Measurements from ENCODE around the gene THEMIS.
"Not testable (repeated sequence)": the region's sequence is repeated elsewhere in the genome, so short reads cannot be mapped to it uniquely, and the experiment has no call there.

Gene THEMIS, protein sequence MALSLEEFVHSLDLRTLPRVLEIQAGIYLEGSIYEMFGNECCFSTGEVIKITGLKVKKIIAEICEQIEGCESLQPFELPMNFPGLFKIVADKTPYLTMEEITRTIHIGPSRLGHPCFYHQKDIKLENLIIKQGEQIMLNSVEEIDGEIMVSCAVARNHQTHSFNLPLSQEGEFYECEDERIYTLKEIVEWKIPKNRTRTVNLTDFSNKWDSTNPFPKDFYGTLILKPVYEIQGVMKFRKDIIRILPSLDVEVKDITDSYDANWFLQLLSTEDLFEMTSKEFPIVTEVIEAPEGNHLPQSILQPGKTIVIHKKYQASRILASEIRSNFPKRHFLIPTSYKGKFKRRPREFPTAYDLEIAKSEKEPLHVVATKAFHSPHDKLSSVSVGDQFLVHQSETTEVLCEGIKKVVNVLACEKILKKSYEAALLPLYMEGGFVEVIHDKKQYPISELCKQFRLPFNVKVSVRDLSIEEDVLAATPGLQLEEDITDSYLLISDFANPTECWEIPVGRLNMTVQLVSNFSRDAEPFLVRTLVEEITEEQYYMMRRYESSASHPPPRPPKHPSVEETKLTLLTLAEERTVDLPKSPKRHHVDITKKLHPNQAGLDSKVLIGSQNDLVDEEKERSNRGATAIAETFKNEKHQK

DNA sequence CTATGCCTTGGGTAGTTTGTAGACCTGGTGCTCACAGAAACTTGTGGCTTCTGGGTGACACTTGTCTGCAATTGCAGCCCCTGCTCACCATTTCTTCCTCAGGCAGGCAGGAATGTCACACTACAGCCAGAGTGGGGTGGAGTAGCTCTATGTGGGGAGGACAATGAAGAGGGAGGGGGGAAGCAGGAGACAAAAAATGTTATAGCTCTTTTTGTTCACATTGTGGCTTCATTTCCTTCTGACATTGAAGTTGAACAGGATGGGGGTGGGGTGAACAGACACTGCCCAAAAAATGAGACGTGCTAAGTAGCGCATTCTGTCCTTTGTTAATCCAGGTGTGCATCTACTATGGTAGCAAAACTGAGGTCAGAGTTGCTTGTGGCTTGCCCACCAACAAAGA lies at the start of gene THEMIS:
TSS of gene THEMIS (minus strand) at position 124 of the 400 bp plus-strand sequence. CDS start 126 bp downstream, outside the sequence.
- no peak for DNase-seq

DNA sequence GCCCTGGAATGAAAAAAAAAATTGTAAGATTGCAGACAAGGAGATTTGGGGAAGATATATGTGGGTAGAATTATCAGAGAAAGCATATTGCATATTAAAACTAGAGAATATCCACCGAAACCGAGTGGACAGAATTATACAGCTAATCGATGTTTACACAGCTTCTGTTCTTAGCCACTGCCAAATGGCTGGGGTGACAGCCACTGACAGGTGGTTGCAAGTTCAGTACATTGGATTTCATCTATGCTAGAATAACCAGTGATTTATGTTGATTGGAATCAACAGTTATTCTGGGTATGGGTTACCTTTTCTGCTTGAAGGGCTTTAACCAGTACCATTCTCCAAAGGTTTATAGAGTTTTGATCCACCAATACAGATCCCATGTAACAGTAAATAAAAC lies 48.4 kb upstream of the THEMIS start:
- no peak for DNase-seq

DNA sequence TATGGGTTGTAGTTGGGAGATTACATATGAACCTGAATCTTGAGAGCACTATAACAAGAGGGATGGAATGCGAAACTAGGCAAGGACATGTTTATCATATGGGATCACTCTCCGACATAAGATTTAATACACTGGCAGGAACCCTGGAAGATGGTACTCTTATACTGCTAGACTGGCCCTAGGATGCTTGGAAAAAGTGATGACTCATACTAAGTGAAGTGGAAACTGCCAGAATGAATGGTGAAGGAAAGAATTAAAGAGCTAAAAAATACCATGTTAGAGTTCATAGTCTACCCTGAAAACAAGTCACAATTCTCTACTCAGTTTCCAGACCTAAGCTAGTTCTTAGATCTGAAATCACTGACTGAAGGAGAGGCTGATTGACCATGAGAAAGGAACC lies 45.5 kb upstream of the THEMIS start:
- DNase-seq = no peak

DNA sequence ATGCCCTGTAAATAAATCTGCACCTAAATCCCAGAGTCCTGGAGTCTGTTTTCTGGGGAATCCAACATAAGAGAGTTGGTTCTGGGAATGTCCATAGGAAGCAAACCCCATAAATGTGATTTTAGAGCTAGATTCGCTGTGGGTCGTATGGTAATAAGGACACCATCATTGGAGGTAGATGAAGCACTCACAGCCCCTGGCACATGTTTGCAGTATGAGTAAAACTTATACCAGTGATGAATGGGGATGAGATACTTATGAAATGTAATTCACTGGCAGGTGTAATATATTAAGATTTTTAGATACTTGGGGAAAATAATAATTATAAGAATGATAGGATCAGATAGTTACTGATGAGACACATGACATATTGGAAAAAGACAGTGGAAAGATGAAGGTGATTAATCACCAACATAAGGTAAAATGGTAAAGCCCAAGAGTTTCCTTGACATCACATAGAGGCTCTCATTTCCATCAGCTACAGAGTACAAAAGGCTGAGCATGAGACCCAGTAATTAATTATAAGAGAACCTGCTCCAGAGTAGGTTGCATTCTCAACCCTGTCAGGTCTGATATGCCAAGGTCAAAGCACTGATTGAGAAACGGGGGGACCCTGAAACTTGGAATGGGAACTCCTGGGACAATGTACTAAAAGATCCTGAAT lies 44.7 kb upstream of the THEMIS start:
- DNase-seq = no peak

DNA sequence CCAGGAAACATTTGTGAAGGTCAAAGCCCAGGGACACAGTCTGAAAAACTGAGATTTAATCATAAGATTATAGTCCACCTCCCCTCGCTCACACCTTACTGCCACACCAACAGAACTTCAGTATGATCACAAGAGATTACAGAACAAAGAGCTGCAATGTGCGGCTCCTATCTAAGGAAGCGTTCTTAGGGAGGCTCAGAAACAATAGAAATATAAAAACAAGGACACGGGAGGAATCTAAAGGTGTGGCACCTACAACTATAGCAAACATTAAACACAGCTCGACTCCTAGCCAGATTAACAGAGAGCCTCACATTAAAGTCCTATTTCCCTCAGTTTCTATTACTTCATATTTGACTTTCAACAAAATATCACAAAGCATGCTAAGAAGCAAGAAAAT lies 40.4 kb upstream of the THEMIS start:
- no peak for DNase-seq

DNA sequence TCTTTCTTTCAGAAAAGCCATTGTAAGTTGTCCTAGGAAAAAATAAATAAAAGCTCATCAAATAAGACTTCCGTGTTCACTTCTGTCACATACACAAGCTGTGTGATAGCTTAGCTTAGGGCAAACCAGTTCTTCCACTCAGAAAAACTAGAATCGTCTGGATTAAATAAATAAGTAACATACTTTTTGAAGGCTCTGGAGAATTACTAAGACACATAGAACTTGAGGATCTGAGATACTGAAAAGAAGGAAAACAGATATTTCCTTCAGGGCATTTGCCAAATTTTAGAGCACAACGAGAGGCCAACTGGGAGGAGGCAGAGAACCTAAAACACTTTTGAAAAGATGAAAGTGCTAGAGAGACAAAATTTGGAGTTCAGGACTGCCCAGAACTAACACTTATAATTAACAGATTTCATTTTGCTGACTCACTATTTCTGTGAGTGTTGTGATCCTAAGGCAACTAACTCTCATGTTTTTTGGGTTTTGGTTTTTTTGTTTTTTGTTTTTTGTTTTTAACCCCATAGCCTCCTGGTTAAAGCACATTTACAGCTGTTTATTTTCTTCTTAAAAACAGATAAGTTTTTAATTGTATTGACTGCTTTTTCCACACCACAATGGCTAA lies 38.7 kb upstream of the THEMIS start:
- no peak for DNase-seq

DNA sequence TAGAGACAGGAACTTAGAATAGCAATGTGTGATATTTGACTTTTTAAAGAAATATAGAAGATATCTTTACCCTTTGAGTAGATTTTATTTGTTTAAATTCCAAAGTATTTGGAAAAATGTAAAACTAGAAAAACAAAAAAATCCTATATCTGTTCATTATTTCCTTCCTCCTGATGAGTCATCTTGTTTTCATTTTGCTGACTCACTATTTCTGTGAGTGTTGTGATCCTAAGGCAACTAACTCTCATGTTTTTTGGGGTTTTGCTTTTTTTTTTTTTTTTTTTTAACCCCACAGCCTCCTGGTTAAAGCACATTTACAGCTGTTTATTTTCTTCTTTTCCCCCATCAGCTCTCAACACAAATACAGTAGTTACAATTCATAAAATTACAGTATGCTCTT lies 37.8 kb upstream of the THEMIS start:
- DNase-seq = no peak

DNA sequence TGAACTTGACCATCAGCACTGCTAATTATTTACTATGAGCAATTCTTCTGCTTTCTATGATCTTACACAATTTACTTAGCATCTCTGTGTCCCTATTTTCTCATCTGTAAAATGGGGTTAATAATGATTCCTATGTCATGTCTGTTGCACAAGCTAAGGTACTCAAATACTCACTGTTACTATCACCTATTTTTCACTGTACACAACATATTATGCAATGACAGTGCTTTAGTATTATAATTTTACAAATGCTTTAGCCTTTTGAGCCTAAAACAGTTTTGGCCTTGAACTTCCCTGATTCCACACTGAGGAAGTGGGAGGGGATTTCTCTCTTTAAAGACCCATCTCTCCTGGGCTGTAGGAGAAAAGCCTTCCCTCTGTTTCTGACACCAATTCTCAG lies 36.9 kb upstream of the THEMIS start:
- no peak for DNase-seq

DNA sequence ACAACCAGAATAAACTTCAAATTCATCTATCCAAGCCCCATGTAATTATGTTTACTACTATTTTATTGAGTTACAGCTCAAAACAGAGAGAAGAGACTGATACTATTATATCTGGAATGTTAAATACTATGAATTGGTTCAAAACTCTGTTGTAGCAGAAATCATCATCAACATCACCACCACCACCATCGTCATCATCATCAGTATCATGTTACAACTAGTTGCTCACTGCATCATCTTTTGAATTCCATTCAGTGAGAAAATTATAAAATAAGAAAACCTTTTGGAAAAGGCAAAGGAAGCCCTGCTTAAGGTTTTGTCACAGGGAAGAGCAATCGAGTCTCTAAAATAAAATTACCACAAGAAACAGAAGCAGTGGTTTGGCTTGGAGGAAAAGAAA lies 36.2 kb upstream of the THEMIS start:
- no peak for DNase-seq

DNA sequence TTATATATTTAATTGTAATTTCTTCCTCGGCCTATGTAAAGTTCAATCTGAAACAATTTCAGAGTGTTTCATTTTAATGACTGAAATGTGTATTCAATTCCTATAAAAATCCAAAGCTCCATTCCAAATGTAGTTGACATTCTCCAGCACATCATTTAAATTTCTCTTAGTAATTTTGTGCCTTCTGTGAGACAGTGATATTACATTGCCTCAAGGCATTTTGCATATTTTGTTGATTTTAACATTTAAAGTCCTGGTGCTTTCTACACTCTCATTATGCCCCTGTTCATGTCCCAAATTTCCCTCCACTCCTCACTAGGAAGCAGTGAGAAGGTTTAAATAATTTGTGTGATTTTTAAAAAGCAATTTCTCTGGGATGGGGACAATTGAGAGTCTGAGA lies 34.1 kb upstream of the THEMIS start:
- no peak for DNase-seq

DNA sequence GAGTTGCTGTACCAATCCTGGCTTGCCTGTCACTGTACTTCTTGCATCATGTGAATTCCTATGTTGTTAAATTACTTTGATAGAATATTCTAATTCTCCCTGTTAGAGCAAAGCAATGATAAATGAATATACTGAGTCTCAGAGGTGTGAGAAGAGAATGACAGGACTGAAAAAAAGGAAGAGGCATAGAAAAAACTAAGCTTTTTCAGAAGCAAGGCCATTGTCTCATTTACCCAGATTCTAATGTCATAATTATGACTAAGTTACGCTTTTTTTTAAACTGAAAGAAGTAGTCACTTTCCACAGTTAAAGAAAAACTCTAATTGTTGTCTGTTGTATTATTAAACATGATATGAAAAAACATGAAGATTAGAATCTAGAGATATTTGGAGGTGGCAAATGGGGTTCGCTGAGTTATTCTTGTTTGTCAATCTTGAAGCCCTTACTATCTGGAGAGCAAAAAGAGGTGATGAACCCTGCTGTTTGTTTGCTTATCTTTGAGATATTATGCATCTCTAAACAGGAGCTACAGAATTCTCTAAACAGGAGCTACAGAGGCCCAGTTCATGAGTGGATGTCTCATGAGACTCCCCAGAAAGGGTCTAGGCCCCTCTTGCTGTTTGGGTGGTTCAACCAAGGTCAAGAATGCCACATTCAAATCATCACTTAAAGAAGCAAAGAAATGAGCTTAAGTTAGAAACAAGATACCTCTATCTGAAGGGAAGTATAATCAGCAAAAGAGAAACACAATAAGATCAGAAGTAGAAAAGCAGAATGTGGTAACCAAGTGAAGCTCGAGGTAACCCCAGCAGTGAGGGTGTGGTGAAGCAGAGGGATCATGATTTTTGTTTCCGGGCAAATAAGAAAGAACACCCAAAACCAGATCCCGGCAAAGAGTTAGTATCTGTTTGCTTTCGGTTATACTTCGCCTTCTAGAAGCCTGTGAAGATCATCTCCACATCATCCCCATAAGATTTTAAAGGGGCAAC lies 33.3 kb upstream of the THEMIS start:
- peak; percentile 29 for DNase-seq

DNA sequence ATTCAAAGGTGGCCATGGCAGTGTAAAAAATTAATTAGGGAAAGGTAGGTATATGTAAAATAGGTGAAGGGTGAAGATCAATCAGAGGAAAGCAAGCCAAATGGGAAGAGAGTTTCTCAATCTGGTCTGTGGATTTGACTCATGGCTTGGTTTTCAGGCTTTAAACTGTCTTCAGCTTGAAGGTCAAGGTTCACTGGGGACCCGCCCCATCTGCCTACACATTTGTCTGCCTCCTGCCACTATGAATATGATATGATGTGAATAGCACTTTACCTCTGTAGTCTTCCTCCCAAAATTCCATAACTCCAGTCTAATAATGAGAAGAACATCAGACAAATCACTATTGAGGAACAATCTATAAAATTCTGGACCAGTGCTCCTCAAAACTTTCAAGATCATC lies 32.3 kb upstream of the THEMIS start:
- DNase-seq = no peak

DNA sequence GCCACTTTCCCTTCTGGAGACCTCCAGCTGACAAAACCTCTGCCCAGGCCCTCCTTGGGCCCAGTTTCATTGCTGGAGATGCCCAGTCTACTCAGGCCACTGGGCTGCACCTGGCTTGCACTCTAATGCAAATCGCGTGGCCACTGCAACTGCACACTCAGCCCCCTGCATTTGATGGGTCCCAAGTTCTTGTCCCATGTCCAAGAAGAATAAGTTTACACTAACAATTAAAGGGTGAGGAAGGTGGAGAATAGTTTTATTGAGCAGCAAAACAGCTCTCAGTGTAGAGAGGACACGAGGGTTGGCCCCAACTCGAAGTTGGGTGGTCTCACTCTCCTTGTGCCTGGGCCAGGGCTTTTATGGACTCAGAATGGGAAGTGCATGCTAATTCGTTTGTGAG lies 31.9 kb upstream of the THEMIS start:
- no peak for DNase-seq

DNA sequence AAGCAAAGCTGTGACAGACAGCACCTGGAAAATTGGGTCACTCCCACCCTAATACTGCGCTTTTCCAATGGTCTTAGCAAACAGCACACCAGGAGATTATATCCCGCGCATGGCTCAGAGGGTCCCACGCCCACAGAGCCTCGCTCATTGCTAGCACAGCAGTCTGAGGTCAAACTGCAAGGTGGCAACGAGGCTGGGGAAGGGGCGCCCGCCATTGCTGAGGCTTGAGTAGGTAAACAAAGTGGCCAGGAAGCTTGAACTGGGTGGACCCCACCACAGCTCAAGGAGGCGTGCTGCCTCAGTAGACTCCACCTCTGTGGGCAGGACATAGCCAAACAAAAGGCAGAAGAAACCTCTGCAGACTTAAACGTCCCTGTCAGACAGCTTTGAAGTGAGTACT lies 25.6 kb upstream of the THEMIS start:
- DNase-seq = not testable (repeated sequence)

DNA sequence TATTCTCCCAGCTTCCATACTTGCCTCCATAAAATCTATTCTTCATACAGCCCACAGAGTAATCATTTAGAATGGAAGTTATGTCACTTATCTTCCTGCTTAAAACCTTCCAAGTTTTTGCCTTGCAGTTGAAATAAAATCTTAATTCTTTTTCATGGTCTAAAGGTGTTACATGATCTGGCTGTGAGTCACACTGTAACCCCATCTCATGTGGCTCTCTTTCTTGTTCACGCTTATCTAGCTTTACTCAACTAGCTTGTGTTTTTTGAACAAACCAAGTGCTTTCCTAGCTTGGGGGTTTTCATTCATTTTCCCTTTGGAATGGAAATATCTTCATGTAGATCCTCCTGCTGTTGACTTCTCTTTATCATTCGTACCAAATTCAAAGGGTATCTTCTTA lies 23.6 kb upstream of the THEMIS start:
- DNase-seq = no peak

DNA sequence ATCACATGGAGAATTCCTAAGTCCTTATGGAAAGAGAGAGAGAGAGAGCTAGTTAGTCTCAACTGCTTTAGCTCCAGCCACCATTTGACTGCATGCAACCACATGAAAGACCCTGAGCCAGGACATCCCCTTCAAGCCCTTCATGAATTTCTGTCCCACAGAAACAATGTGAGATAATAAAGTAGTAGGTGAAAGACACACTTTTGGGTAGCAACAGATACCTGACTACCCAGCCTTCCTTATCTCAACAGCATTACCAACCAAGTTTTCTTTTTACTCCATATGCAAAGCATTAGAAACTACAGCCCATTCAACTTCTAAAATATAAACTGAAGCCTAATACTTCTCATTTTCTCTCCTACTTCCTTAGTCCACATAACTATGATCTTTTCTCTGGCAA lies 23.2 kb upstream of the THEMIS start:
- no peak for DNase-seq

DNA sequence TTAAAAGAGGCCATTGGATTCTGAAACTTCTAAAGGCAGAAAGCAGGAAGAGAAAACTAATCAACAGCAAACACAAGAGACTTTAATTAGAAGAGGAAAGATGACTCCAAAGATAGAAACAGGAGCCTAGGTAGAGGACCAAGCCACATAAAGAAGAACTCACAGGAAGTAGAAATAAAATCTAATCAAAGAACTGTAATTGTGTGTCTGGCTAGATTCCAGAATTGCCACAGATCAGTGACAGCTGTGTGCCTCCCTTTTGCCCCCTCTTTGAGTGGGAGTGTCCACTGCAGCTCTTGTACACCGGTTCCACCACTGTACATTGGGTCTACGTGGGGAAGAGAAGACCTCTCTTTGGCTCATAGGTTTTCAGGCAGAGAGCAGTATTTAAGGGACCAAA lies 22.3 kb upstream of the THEMIS start:
- DNase-seq = no peak

DNA sequence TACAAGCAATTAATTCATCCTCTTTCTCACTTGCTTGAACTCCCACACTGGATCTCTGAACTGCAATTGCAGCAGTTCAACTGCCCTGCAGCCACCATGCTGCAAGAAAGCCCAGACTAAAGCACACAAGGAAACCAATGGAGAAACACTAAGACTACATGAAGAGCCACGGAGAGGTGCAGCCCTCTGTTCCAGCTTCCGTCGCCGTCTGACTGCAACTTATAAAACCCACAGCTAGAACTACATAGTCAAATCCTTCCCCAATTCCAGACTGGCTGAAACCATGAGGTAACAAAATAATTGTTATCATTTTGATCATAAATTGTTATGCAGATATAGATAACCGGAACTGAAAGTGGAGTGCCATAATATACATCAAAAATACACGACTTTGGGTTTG lies 21.1 kb upstream of the THEMIS start:
- DNase-seq = no peak

DNA sequence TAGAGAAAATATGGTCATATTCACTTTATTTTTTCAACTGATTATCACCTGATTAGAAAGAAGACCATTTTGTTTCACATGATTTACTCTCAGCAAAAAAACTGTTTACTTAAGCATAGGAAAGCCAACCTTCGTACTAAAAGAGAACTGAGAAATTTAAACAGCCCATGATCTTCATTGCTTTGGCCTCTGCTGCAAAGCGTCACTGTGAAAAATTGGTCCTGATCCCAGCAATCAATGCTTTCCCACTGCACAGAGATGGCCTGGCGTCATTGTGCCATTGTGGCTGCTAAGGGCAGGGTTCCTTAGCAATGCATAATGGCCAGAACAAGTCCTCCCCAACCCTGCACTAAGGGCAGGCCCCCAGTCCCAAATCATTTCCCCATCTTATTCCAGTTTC lies 19.9 kb upstream of the THEMIS start:
- DNase-seq = no peak

DNA sequence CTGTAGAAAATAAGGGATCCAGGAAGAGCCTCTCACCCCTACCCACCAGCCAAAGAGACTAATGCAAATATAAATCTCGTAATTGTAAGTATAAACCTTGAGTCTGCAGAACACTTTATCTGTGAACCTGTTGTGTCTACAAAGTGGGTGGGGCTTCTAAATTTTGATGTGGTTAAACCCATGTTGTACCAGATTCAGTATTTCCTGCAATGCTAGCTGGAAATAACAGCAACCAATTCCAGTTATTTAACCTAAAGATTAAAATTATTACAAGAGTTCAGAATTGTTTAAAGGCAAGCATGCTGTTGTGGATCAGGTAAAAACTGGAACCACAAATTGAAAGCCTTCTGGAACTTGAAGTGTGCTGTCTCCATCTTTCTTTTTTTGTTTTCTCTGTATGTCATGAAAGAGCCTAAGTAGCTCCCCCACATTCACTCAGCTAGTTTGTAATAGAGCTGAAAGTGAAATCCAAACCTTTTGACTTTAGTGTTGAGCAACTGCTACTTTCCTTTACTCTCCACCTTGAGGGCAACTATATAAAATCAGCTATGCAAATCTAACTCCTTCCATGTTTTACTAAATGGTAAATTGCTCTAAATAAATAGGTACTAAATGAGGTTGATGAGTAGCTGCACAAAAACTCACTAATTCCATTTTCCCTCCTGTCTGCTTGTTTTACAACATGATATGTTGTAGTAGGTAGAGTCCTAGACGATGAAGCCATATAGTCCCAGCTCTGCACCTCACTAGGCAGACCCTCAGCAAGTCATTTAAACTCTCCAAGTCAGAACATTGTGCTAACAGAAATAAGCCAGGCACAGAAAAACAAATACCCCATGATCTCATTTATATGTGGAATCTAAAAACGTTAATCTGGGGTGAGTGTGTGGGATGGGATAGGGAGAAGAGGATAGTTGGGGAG lies 17.9 kb upstream of the THEMIS start:
- DNase-seq = no peak

DNA sequence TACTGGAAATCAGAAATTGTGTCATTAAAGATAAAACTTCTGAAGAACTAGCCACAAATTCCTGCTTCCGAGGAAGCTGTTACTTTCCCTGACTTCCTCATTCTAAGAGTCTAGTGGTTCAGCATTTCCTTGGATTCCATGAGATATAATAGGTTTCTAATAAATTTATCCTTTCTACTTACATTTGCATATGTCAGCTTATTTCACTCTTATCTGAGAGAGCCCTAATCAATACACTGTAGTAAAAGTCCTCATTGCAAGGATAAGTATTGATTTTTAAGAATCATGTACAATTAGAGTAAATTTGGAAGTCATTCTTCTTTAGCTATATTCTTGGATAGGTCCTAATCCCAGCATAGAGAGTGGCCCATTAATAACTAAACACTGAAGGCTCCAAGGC lies 16.9 kb upstream of the THEMIS start:
- no peak for DNase-seq
